ENCODE results near the gene PRAF2. TPM values are rescaled to one million over a fixed set of nuclear protein-coding genes. Genes with fewer than 3 reads are reported as not detected.

The PRAF2 gene
- total and polyA plus RNA-seq, 2 of the 13 experiments (the other 11 are each of a cell fraction or from before 2014, with no cell fraction given) = 0.33 to 2.6 TPM

DNA sequence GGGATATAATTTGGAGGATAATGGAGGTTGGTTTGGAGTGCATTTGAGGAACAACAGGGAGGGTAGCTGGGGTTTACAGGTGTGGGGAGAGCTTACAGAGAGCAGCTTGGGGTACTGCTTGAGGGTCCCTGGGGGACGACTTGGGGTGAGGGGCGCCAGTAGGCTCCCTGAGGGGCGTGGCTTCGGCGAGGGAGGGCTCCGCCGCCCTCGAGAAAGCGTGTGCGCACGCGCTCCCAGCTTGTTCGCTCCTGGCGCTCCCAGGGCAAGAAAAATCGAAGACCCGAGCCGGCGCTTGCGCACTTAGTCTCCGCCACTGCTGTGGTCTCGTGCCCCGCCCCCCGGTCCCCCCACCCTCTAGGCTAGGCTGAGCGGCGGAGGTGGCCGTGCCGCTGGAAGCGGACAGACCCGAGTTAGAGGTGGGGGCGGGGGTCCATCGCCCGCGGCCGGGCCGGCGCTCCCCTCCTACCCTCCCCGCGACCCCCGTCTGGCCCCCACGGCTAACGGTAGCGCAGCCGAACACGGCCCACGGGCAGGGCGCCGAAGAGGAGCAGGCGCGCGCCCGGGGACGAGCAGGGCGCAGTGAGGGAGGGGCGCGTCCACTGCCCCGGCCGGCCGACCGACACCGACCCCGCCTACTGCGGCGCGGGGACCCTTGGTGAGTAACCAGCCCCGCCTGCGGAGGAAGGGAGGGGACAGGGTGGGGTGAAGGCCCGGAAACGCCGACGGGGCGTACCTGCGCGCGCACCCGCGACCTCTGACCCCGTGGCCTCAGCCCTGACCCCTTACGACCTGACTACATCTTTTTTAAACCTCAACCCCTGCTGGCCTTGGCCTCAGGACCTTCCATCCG, 20.4 kb downstream of the PRAF2 start (continued):
- TF ChIP-seq MAZ (IDR thresholded peaks at IDR 0.05; ENCODE audit: borderline replicate concordance, low read depth, low read length) = 0 out of 2 replicates have a peak, but pooled peaks have one; percentile 25
- TF ChIP-seq MAZ (CRISPR knock-in tag; IDR thresholded peaks at IDR 0.05; ENCODE audit: low read depth) = no peak
- TF ChIP-seq, protein P1, sequence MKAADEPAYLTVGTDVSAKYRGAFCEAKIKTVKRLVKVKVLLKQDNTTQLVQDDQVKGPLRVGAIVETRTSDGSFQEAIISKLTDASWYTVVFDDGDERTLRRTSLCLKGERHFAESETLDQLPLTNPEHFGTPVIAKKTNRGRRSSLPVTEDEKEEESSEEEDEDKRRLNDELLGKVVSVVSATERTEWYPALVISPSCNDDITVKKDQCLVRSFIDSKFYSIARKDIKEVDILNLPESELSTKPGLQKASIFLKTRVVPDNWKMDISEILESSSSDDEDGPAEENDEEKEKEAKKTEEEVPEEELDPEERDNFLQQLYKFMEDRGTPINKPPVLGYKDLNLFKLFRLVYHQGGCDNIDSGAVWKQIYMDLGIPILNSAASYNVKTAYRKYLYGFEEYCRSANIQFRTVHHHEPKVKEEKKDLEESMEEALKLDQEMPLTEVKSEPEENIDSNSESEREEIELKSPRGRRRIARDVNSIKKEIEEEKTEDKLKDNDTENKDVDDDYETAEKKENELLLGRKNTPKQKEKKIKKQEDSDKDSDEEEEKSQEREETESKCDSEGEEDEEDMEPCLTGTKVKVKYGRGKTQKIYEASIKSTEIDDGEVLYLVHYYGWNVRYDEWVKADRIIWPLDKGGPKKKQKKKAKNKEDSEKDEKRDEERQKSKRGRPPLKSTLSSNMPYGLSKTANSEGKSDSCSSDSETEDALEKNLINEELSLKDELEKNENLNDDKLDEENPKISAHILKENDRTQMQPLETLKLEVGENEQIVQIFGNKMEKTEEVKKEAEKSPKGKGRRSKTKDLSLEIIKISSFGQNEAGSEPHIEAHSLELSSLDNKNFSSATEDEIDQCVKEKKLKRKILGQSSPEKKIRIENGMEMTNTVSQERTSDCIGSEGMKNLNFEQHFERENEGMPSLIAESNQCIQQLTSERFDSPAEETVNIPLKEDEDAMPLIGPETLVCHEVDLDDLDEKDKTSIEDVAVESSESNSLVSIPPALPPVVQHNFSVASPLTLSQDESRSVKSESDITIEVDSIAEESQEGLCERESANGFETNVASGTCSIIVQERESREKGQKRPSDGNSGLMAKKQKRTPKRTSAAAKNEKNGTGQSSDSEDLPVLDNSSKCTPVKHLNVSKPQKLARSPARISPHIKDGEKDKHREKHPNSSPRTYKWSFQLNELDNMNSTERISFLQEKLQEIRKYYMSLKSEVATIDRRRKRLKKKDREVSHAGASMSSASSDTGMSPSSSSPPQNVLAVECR (CRISPR knock-in tag; IDR thresholded peaks at IDR 0.05; ENCODE audit: borderline replicate concordance) = peak; percentile 49; the same call in 1 of the 2 replicates
- no peak for TF ChIP-seq ZBTB8A (CRISPR knock-in tag; IDR thresholded peaks at IDR 0.05; ENCODE audit: borderline replicate concordance, low read depth)
- TF ChIP-seq, protein P2, sequence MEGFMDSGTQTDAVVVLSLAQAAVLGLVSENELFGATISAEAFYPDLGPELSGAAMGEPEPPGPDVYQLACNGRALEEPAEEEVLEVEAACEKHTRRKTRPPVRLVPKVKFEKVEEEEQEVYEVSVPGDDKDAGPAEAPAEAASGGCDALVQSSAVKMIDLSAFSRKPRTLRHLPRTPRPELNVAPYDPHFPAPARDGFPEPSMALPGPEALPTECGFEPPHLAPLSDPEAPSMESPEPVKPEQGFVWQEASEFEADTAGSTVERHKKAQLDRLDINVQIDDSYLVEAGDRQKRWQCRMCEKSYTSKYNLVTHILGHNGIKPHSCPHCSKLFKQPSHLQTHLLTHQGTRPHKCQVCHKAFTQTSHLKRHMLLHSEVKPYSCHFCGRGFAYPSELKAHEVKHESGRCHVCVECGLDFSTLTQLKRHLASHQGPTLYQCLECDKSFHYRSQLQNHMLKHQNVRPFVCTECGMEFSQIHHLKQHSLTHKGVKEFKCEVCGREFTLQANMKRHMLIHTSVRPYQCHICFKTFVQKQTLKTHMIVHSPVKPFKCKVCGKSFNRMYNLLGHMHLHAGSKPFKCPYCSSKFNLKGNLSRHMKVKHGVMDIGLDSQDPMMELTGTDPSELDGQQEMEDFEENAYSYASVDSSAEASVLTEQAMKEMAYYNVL (CRISPR knock-in tag; IDR thresholded peaks at IDR 0.05; ENCODE audit: borderline replicate concordance) = no peak
- TF ChIP-seq AGO2 (optimal IDR thresholded peaks at IDR 0.05; ENCODE audit: low read depth, low read length) = peak; percentile 44
- peak; percentile 72; the same call in 1 of the 2 replicates for TF ChIP-seq ZNF563 (CRISPR knock-in tag; IDR thresholded peaks at IDR 0.05)
- no peak for TF ChIP-seq NFE2 (CRISPR knock-in tag; IDR thresholded peaks at IDR 0.05)
- no peak for TF ChIP-seq DR1 (CRISPR knock-in tag; IDR thresholded peaks at IDR 0.05)
- no peak for TF ChIP-seq ZNF329 (CRISPR knock-in tag; IDR thresholded peaks at IDR 0.05; ENCODE audit: low read depth)
- TF ChIP-seq ZNF878 (CRISPR knock-in tag; IDR thresholded peaks at IDR 0.05) = 0 out of 2 replicates have a peak, but pooled peaks have one; percentile 36
- TF ChIP-seq ZMYM4 (CRISPR knock-in tag; IDR thresholded peaks at IDR 0.05) = peak; percentile 27; the same call in 1 of the 2 replicates
- TF ChIP-seq ZBTB1 (CRISPR knock-in tag; IDR thresholded peaks at IDR 0.05; ENCODE audit: borderline replicate concordance) = no peak
- TF ChIP-seq, protein P3, sequence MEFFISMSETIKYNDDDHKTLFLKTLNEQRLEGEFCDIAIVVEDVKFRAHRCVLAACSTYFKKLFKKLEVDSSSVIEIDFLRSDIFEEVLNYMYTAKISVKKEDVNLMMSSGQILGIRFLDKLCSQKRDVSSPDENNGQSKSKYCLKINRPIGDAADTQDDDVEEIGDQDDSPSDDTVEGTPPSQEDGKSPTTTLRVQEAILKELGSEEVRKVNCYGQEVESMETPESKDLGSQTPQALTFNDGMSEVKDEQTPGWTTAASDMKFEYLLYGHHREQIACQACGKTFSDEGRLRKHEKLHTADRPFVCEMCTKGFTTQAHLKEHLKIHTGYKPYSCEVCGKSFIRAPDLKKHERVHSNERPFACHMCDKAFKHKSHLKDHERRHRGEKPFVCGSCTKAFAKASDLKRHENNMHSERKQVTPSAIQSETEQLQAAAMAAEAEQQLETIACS (CRISPR knock-in tag; IDR thresholded peaks at IDR 0.05) = peak; percentile 73
- TF ChIP-seq ZNF790 (CRISPR knock-in tag; IDR thresholded peaks at IDR 0.05; ENCODE audit: borderline replicate concordance) = no peak
- TF ChIP-seq ZC3H13 (CRISPR knock-in tag; IDR thresholded peaks at IDR 0.05) = 0 out of 2 replicates have a peak, but pooled peaks have one; percentile 38
